HG02763 (cell line): ENCODE measurements around the gene PCSK7.

ENCODE experiments used
- ATAC-seq: cut with Tn5 transposase; IDR thresholded peaks from one replicate; pipeline ENCODE4 v1.9.1; 2021; ENCODE audit warnings: mild to moderate bottlenecking, moderate library complexity; ENCODE audit not compliant: unreplicated experiment

The PCSK7 gene

DNA sequence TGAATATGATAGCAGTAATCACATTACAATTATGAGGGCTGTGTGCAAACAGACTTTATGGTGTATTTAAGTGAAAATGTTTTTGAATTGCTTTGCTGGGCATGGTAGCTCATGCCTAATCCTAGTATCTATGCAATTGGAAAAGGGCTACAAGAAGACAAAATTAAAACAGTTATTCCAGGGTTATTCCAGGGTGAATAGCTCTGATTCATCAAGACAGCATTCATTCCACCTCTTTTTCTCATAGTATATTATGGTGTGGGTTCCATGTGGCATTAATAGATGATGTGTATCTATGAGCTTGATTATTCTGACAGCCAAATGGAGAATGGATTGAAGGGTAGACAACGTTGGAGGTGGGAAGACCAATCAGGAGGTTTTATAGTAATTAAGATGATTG, 65.4 kb downstream of the PCSK7 start:
- no peak for ATAC-seq

DNA sequence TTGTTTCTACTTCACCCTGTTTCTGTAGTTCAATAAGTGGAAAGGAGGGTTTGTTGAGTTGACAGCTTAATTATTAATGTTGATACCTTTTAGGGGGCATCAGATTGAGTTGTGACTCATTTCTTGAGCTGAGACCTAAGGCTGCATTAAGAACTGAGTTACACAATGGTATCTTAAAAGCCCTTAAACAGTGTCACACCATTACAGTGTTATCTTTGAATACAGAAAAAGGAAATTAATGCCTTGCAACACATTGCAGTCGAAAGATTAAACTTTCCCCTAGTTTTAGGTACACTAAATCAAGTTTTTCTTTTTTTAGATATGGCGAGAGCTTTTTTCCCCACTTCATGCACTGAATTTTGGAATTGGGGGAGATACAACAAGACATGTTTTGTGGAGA, 71.0 kb downstream of the PCSK7 start:
- ATAC-seq: no peak

DNA sequence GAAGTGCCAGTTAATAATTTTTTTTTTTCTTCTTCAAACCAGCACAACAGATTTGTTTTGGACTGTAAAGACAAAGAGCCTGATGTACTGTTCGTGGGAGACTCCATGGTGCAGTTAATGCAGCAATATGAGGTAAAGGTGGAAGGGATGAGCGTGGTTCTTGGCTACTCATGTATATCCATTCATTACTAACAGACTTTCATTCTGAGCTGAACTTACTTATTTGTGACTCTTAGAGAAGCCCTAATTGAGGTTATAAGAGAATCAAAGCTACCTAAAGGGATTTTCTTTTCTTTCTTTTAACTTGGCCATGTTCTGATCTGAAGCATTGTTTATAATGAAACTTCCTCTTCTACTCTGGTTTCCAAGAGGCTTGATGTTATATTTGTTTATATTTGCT, 72.0 kb downstream of the PCSK7 start:
- ATAC-seq: no peak

DNA sequence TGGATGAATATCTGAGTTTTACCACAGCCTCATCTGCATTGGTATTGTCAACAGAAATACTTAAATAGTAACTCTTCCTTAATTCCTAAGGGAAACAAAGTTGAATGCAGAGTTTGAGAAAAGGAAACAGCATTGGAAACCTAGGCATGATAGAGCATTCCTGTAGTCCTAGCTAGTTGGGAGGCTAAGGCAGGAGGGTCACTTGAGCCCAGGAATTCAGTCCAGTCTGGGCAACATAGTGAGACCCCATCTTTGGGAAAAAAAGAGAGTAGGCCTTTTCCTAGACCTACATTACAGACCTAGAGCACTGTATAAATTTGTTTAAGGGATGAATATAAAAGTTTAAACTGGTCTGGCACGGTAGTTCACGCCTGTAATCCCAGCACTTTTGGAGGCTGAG, 74.4 kb downstream of the PCSK7 start:
- ATAC-seq: no peak

DNA sequence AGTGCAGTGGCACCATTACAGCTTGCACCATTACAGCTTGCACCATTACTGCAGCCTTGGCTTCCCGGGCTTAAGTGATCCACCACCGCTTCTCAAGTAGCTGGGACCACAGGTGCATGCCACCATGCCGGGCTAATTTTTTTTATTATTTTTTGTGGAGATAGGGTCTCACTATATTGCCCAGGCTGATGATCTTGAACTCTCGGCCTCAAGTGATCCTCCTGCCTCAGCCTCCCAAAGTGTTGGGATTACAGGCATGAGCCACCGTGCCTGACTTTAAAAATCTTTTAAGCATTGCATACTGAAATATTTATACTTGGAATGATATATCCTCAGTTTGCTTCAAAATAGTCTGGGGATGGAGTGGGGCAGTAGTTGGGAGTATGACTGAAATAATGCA, 77.4 kb downstream of the PCSK7 start:
- ATAC-seq: no peak
